ENCODE measurements around the gene EFCAB6.

- TF ChIP-seq POLR2A (IDR thresholded peaks at IDR 0.05; ENCODE audit: low read depth, low read length) (no peak), TAF1 (IDR thresholded peaks at IDR 0.05; ENCODE audit: borderline replicate concordance, low read depth, low read length) (no peak)
These were observed 61.4 kb downstream of the EFCAB6 start for GRCh38 chr22:43750751-43751150.
